ENCODE data around the gene TOX3. TPM values are rescaled to one million over a fixed set of nuclear protein-coding genes. Genes with fewer than 3 reads are reported as not detected.

The TOX3 gene
- total RNA-seq, 1 experiment from 2014 or later: 29.4 TPM

- Mint-ChIP-seq H3K27ac (ENCODE audit: unreplicated experiment) (no peak overlapping the region), H3K9me3 (ENCODE audit: low read depth, unreplicated experiment) (peaks cover 12% of the 10 kb centered on the region), H3K36me3 (ENCODE audit: insufficient read depth, unreplicated experiment) (no peaks in the 10 kb centered on the region), H3K4me3 (ENCODE audit: low read depth, unreplicated experiment) (no peak overlapping the region), H3K27me3 (ENCODE audit: unreplicated experiment) (no peaks in the 10 kb centered on the region), H3K4me1 (ENCODE audit: low read depth, unreplicated experiment) (no peaks in the 10 kb centered on the region)
- BruUV-seq (replicated peaks): no TSS peak
- intact Hi-C loops (cut with micrococcal nuclease; ENCODE audit: unreplicated experiment): no loop called here
- TF ChIP-seq, protein P1, sequence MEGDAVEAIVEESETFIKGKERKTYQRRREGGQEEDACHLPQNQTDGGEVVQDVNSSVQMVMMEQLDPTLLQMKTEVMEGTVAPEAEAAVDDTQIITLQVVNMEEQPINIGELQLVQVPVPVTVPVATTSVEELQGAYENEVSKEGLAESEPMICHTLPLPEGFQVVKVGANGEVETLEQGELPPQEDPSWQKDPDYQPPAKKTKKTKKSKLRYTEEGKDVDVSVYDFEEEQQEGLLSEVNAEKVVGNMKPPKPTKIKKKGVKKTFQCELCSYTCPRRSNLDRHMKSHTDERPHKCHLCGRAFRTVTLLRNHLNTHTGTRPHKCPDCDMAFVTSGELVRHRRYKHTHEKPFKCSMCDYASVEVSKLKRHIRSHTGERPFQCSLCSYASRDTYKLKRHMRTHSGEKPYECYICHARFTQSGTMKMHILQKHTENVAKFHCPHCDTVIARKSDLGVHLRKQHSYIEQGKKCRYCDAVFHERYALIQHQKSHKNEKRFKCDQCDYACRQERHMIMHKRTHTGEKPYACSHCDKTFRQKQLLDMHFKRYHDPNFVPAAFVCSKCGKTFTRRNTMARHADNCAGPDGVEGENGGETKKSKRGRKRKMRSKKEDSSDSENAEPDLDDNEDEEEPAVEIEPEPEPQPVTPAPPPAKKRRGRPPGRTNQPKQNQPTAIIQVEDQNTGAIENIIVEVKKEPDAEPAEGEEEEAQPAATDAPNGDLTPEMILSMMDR (IDR thresholded peaks at IDR 0.05; ENCODE audit: unreplicated experiment): no peak
- CTCF ChIA-PET: no interaction called here
- DNase-seq: no peak
Measured at GRCh38 chr16:52418201-52418600, 128.7 kb downstream of the TOX3 start.

DNA sequence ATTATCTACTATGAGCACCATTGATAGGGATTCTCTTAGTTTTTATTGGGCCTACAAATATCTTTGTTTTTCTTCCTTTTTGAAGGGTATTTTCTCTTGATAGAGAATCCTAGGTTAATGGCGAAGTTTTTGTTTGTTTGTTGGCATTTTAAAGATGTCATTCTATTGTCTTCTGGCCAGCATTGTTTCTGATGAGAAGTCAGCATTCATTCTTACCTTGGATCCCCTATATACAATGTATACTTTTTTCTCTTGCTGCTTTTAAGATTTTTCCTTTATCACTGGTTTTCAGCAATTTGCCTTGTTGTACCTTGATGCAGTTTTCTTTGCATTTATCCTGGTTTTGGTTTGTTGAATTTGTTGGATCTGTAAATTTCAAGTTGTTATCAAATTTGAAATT, 130.1 kb downstream of the TOX3 start:
- Mint-ChIP-seq H3K27me3 (ENCODE audit: unreplicated experiment) (no peaks in the 10 kb centered on the region), H3K4me3 (ENCODE audit: low read depth, unreplicated experiment) (no peak overlapping the region), H3K9me3 (ENCODE audit: low read depth, unreplicated experiment) (peaks cover 12% of the 10 kb centered on the region), H3K27ac (ENCODE audit: unreplicated experiment) (no peak overlapping the region), H3K36me3 (ENCODE audit: insufficient read depth, unreplicated experiment) (no peaks in the 10 kb centered on the region), H3K4me1 (ENCODE audit: low read depth, unreplicated experiment) (no peaks in the 10 kb centered on the region)
- intact Hi-C loops (cut with micrococcal nuclease; ENCODE audit: unreplicated experiment): no loop called here
- DNase-seq: no peak
- no TSS peak for BruUV-seq (replicated peaks)
- TF ChIP-seq, protein P1 (IDR thresholded peaks at IDR 0.05; ENCODE audit: unreplicated experiment): no peak
- CTCF ChIA-PET: no interaction called here

DNA sequence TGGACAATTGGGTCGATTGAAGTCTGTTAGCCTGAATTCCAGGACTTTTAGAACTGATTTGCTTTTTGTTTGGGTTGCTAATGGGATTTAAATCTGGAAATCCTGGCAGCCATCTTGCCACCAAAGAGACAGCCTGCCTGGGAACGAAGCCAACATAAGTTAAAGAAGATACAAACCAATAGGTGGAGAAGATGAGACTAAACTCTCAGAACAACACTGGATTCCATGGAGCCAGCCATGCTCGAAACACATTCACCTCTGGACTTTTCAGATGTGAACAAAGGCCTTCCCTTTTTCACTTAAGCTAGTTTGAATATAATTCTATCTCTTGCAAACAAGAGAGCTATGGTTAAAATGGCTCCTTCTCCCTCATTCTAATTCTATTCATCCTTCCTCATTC, 135.9 kb downstream of the TOX3 start:
- Mint-ChIP-seq H3K4me1 (ENCODE audit: low read depth, unreplicated experiment) (peaks cover 23% of the 10 kb centered on the region), H3K27me3 (ENCODE audit: unreplicated experiment) (no peaks in the 10 kb centered on the region), H3K4me3 (ENCODE audit: low read depth, unreplicated experiment) (no peak overlapping the region), H3K36me3 (ENCODE audit: insufficient read depth, unreplicated experiment) (no peaks in the 10 kb centered on the region), H3K9me3 (ENCODE audit: low read depth, unreplicated experiment) (peaks cover under 1% of the 10 kb centered on the region), H3K27ac (ENCODE audit: unreplicated experiment) (no peak overlapping the region)
- BruUV-seq (replicated peaks): no TSS peak
- no peak for DNase-seq
- CTCF ChIA-PET: interaction anchor here (0.9 kb wide), 1 partner anchor 125 kb away, joined by 6 read pairs; no protein-coding TSS in a partner anchor
- TF ChIP-seq, protein P1 (IDR thresholded peaks at IDR 0.05; ENCODE audit: unreplicated experiment): no peak
- intact Hi-C loops (cut with micrococcal nuclease; ENCODE audit: unreplicated experiment): no loop called here

DNA sequence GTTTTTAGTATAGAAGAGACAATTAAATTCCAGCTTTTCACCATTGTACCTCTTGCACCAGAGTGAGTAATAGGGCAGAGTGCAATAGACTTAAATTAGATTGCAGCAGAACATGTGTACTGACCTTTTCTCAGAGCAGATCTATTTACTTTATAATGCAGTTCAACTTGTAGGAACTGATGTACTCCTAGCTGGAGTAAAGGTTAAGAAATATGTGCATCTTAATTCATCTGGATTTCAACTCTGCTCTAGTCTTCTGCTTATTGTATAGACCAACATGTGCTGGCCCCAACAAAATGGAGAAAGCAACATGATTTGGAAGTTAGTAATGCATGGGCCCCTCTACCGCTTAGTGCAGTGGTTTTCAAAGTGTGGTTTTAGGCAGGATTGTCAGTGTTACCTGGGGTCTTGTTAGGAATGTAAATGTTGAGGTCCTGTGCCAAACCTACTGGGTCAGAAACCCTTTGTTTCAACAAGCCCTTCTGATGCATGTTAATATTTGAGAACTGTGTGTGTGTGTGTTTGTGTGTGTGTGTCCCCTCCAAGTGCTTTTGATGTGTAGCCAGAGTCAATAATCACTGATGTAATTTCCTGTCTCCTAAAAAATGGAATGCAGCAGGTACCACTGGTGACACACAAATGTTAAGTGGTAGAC, 138.6 kb downstream of the TOX3 start:
- CTCF ChIA-PET: interaction anchor here (0.5 to 1.6 kb wide), 3 partner anchors 24 to 969 kb away, joined by 3 to 6 read pairs (median 4); no protein-coding TSS in a partner anchor
- peak; percentile 6 for DNase-seq
- TF ChIP-seq, protein P1 (IDR thresholded peaks at IDR 0.05; ENCODE audit: unreplicated experiment): no peak
- no peak overlapping the region for H3K4me3 Mint-ChIP-seq (ENCODE audit: low read depth, unreplicated experiment)
- no peaks in the 10 kb centered on the region for H3K27me3 Mint-ChIP-seq (ENCODE audit: unreplicated experiment)
- no peaks in the 10 kb centered on the region for H3K36me3 Mint-ChIP-seq (ENCODE audit: insufficient read depth, unreplicated experiment)
- peaks cover 43% of the 10 kb centered on the region for H3K4me1 Mint-ChIP-seq (ENCODE audit: low read depth, unreplicated experiment)
- BruUV-seq (replicated peaks): no TSS peak
- no peaks in the 10 kb centered on the region for H3K9me3 Mint-ChIP-seq (ENCODE audit: low read depth, unreplicated experiment)
- H3K27ac Mint-ChIP-seq (ENCODE audit: unreplicated experiment): peak overlapping the region; percentile 70
- intact Hi-C loops (cut with micrococcal nuclease; ENCODE audit: unreplicated experiment): loop anchor here (5.0 to 10.0 kb wide), 2 partner anchors 156 to 334 kb away; no protein-coding TSS in a partner anchor
